HG02870 (cell line): ENCODE measurements around the gene NAPSA.
"Not testable (repeated sequence)": the region's sequence is repeated elsewhere in the genome, so short reads cannot be mapped to it uniquely, and the experiment has no call there.

Experiments used
- ATAC-seq: cut with Tn5 transposase; IDR thresholded peaks from one replicate; pipeline ENCODE4 v1.9.1; 2021; ENCODE audit warnings: mild to moderate bottlenecking, moderate library complexity; ENCODE audit not compliant: unreplicated experiment

The NAPSA gene

DNA sequence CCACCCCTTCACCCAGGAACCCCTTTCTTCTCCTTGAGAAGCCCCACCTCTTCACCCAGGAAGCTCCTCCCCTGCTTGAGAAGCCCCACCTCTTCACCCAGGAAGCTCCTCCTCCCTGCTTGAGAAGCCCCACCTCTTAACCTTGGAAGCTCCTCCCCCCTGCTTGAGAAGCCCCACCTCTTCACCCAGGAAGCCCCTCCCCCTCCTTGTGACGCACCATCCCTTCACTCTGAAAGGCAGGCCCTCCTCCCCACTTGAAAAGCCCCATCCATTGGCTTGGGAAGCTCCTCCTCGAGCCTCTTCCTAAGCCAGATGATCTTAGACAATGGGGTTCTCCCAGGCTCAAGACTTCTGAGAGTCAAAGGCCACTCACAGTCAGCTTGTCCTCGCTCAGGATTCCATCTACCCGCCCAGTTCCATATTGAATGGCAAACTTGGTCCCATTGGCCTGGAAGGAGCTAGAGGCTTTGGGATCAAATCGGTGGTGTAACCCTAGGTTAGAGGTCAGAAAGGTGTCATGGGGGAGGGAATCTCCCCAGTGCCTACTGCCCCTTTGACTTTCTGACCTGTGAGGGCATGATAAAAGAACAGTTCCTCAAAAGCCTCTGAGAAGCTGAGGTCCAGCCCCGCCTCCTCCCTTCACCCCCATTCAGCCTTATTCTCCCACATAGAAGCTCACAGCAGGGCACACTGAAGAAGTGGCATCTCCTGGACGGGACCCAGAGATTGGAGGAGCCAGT is 4.0 kb downstream of the NAPSA start:
- no peak for ATAC-seq

- no peak for ATAC-seq
These were observed 6.1 kb downstream of the NAPSA start for GRCh38 chr19:50359328-50359818.

GRCh38 chr19:50358483-50359327 is 6.7 kb downstream of the NAPSA start:
- no peak for ATAC-seq

GRCh38 chr19:50357178-50358100 is 8.0 kb downstream of the NAPSA start:
- ATAC-seq, result peak; percentile 47

DNA sequence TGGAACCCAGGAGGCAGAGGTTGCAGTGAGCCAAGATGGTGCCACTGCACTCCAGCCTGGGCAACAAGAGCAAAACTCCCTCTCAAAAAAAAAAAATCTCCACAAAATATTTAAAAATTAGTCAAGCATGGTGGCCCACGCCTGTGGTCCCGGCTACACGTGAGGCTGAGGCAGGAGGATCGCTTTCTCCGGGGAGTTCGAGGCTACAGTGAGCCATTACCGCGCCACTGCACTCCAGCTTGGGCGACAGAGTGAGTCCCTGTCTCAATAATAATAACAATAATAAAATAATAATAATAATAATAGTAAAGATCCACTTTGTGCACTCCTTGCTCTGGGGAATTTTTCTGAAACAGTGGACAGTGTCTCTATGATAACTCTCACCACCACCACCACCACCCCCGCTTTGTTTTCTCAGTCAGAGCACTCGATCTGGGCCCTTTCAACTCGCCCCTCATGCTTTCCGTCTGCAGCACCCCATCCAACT is 8.7 kb downstream of the NAPSA start:
- no peak for ATAC-seq

- not testable (repeated sequence) for ATAC-seq
These were observed 12.0 kb downstream of the NAPSA start for GRCh38 chr19:50353487-50353880.

GRCh38 chr19:50352242-50352641 is 13.2 kb downstream of the NAPSA start:
- no peak for ATAC-seq

GRCh38 chr19:50349277-50350057 is 16.0 kb downstream of the NAPSA start:
- ATAC-seq, result no peak

DNA sequence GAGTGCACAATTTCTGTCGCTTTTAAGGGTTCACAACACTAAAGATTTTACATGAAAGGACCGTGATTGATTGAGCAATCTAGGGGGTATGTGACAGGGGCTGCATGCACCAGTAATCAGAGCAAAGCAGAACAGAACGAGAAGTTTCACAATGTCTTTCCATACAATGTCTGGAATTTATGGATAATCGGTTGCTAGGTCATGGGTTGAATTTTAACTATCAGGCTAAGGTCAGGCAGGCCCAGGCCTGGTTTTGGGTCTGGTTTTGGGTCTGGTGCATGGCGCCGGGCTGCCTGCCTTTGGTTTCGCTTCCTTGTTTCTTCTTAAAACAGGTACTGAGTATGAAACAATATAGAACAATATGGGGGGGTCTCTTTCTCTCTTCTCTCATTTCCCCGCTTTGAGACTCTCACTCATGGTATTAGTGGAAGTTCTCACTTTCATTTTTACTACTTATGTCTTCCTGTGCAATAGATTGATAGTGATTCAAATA is 18.3 kb downstream of the NAPSA start:
- ATAC-seq, result not testable (repeated sequence)

- ATAC-seq, result peak; percentile 43
These were observed 20.6 kb downstream of the NAPSA start for GRCh38 chr19:50344661-50345318.

DNA sequence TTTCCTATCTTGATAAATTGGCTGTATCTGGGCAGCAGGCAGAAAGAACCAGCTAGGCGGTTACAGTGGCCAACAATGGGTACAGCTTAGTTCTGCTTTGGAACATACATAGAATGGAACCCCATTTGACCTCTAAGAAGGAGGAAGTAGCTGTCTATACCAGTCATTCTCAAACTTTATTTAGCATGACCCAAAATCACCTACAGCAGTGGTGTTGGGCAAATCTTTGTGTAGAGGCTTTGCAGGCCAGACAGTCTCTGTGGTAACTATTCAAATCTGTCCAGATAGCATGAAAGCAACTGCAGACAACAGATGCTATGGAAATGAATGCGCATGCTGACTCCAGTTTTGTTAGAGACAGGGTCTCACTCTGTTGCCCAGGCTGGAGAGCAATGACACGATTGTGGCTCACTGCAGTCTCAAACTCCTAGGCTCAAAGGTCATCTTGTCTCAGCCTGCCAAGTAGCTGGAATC is 24.3 kb downstream of the NAPSA start:
- peak; percentile 65 for ATAC-seq

GRCh38 chr19:50340331-50340730 is 25.1 kb downstream of the NAPSA start:
- ATAC-seq, result no peak

GRCh38 chr19:50337031-50337430 is 28.4 kb downstream of the NAPSA start:
- not testable (repeated sequence) for ATAC-seq

- ATAC-seq, result no peak
These were observed 30.6 kb downstream of the NAPSA start for GRCh38 chr19:50334741-50335421.

GRCh38 chr19:50333737-50334617 is 31.5 kb downstream of the NAPSA start:
- ATAC-seq, result peak; percentile 11

GRCh38 chr19:50333235-50333736 is 32.2 kb downstream of the NAPSA start:
- ATAC-seq, result peak; percentile 29
